ENCODE data around the gene ERBB3. TPM values are rescaled to one million over a fixed set of nuclear protein-coding genes. Genes with fewer than 3 reads are reported as not detected.
"Not testable (repeated sequence)": the region's sequence is repeated elsewhere in the genome, so short reads cannot be mapped to it uniquely, and the experiment has no call there.

ERBB3 gene
- total RNA-seq, 6 experiments from 2014 or later = 39.1 to 139 (median 66.9) TPM

GRCh38 chr12:56110571-56110970 lies 30.6 kb downstream of the ERBB3 start:
- 98% methylated on average over 5 of the region's 5 CpGs for WGBS (ENCODE audit: insufficient coverage, low coverage, low lambda C conversion rate, missing lambda C conversion rate)

GRCh38 chr12:56114084-56114483 lies 34.1 kb downstream of the ERBB3 start:
- intact Hi-C loops (cut with DNase I) = no loop called here
- no peak for TF ChIP-seq POLR2A (IDR thresholded peaks at IDR 0.05)
- TF ChIP-seq CTCF (IDR thresholded peaks at IDR 0.05) = no peak
- H3K4me1 ChIP-seq = peaks cover 0 to 5% (median 2%) of the 10 kb centered on the region in 4 donors
- ATAC-seq (no peak), DNase-seq (no peak)
- no peaks in the 10 kb centered on the region for H3K9me3 ChIP-seq
- H3K27me3 ChIP-seq = no peaks in the 10 kb centered on the region
- H3K27ac ChIP-seq = no peak overlapping the region
- no peak overlapping the region for H3K4me3 ChIP-seq
- 100% methylated on average over 1 of the region's 1 CpG for WGBS (ENCODE audit: insufficient coverage, low coverage, low lambda C conversion rate, missing lambda C conversion rate)
- H3K36me3 ChIP-seq = peaks cover 7 to 45% (median 24%) of the 10 kb centered on the region in 4 donors

More at GRCh38 chr12:56110571-56110970, 30.6 kb downstream of the ERBB3 start:
- intact Hi-C loops (cut with DNase I) = no loop called here
- H3K27me3 ChIP-seq = no peaks in the 10 kb centered on the region
- no peak overlapping the region for H3K4me3 ChIP-seq
- TF ChIP-seq CTCF (IDR thresholded peaks at IDR 0.05) (no peak), POLR2A (IDR thresholded peaks at IDR 0.05) (no peak)
- ATAC-seq = no peak
- peaks cover 13 to 71% (median 33%) of the 10 kb centered on the region in 4 donors for H3K36me3 ChIP-seq
- no peak for DNase-seq
- peaks cover 0 to 7% (median 4%) of the 10 kb centered on the region in 4 donors for H3K4me1 ChIP-seq
- no peaks in the 10 kb centered on the region for H3K9me3 ChIP-seq
- H3K27ac ChIP-seq = no peak overlapping the region

GRCh38 chr12:56115329-56115728 lies 35.4 kb downstream of the ERBB3 start:
- Histone ChIP-seq H3K27me3 (no peaks in the 10 kb centered on the region), H3K36me3 (peaks cover 0 to 33% (median 14%) of the 10 kb centered on the region in 4 donors), H3K4me1 (peaks cover 0 to 16% (median 8%) of the 10 kb centered on the region in 4 donors), H3K27ac (peak overlapping the region; percentile 78 to 88 (median 81)), H3K4me3 (peak overlapping the region; percentile 58 to 95 (median 74)), H3K9me3 (no peaks in the 10 kb centered on the region)
- no peak for TF ChIP-seq POLR2A (IDR thresholded peaks at IDR 0.05)
- no peak for TF ChIP-seq CTCF (IDR thresholded peaks at IDR 0.05)
- no peak for DNase-seq
- intact Hi-C loops (cut with DNase I) = no loop called here
- no peak for ATAC-seq
- WGBS (ENCODE audit: insufficient coverage, low coverage, low lambda C conversion rate, missing lambda C conversion rate) = 62% methylated on average over 10 of the region's 10 CpGs

DNA sequence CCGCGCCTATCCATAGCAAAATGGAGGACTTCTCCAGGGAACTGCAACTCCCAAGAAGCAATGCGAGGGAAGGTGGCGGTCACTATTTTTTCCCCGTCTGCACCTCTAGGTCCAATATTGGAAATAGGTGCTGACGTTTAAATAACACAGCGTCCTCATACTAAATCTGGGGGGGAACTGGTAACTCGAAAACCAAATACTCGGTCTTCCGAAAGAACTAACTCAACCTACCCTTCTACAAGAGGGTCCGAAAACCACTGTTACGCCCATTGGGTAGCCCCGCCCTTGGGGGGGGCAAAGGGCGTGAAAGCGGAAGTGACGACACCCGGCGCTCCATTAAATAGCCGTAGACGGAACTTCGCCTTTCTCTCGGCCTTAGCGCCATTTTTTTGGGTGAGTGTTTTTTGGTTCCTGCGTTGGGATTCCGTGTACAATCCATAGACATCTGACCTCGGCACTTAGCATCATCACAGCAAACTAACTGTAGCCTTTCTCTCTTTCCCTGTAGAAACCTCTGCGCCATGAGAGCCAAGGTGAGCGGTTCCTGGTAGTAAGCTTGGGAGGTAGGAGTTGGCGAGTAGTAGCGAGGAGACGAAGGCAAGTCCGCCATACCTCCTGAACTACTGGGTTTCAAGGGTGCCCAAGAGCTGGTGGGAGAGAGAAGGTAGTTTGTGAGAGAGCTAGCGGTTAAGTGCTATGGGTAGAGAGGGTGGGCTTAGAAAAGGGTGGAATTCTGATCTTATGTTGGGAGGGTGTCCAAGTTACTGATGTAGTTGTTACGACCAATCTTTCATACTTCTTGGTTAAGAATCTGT lies 36.5 kb downstream of the ERBB3 start, which contains the start of gene RPL41:
TSS of gene RPL41 (plus strand) at position 367 of the 815 bp plus-strand sequence.
- Histone ChIP-seq H3K9me3 (no peaks in the 10 kb centered on the region), H3K27ac (peak within 1 kb of the TSS; percentile 78 to 88 (median 81)), H3K27me3 (no peaks in the 10 kb centered on the region), H3K36me3 (peaks cover 0 to 21% (median 5%) of the 10 kb centered on the region in 4 donors), H3K4me1 (peaks cover 0 to 27% (median 13%) of the 10 kb centered on the region in 4 donors), H3K4me3 (peak within 1 kb of the TSS; percentile 58 to 95 (median 74))
- TF ChIP-seq POLR2A (IDR thresholded peaks at IDR 0.05) (peak; percentile 95), CTCF (IDR thresholded peaks at IDR 0.05) (no peak)
- DNase-seq (peak; percentile 92 to 95 (median 94)), ATAC-seq (peak; percentile 61 to 64 (median 63))
- under 1% methylated on average over 34 of the region's 34 CpGs for WGBS (ENCODE audit: insufficient coverage, low coverage, low lambda C conversion rate, missing lambda C conversion rate)
- intact Hi-C loops (cut with DNase I) = no loop called here

DNA sequence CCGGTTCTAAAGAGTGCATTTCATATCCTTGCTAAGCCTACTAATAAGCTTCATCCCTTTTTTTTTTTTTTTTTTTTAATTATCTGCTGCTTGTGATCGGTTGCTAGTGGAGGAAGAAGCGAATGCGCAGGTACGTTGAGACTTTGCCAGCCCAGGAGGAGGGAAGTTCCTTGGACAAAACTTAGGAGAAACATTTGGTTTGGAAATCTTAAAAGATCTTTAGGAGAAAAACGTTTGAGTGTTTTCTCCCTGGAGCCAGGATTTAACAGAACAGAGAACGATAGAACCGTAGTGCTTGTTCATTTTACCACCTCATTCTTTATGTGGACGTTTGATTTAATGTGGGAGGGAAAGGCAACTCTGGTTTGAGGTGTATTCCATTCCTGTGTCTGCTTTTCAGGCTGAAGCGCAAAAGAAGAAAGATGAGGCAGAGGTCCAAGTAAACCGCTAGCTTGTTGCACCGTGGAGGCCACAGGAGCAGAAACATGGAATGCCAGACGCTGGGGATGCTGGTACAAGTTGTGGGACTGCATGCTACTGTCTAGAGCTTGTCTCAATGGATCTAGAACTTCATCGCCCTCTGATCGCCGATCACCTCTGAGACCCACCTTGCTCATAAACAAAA lies 37.2 kb downstream of the ERBB3 start:
- Histone ChIP-seq H3K36me3 (peaks cover 0 to 14% (median 2%) of the 10 kb centered on the region in 4 donors), H3K4me3 (peak overlapping the region; percentile 58 to 95 (median 74)), H3K27ac (peak overlapping the region; percentile 78 to 88 (median 81)), H3K4me1 (peaks cover 0 to 34% (median 17%) of the 10 kb centered on the region in 4 donors)
- 0% methylated on average over 12 of the region's 16 CpGs for WGBS (ENCODE audit: insufficient coverage, low coverage, low lambda C conversion rate, missing lambda C conversion rate)
- H3K9me3 ChIP-seq; H3K27me3 ChIP-seq; intact Hi-C loops (cut with DNase I); DNase-seq; ATAC-seq: not testable (repeated sequence)

All from right lobe of liver (tissue), 6 donors.